BLaER1 (cell line): ENCODE data around the gene BHLHE41.

ENCODE experiments used
- H3K27ac ChIP-seq: shearing (Covaris generic); formaldehyde crosslinking; 2 replicates; pipeline ENCODE4 v1.8.1; 2022
- H3K27me3 ChIP-seq: shearing (Covaris generic); formaldehyde crosslinking; 2 replicates; pipeline ENCODE4 v1.8.1; 2022
- H3K36me3 ChIP-seq: shearing (Covaris generic); formaldehyde crosslinking; 2 replicates; pipeline ENCODE4 v1.8.1; 2022
- H3K4me1 ChIP-seq: shearing (Covaris generic); formaldehyde crosslinking; 2 replicates; pipeline ENCODE4 v1.8.1; 2022
- H3K4me2 ChIP-seq: shearing (Covaris generic); formaldehyde crosslinking; 2 replicates; pipeline ENCODE4 v1.8.1; 2022
- H3K4me3 ChIP-seq: shearing (Covaris generic); formaldehyde crosslinking; 2 replicates; pipeline ENCODE4 v1.8.1; 2022
- H3K9ac ChIP-seq: shearing (Covaris generic); formaldehyde crosslinking; 2 replicates; pipeline ENCODE4 v1.8.1; 2022
- H3K9me3 ChIP-seq: shearing (Covaris generic); formaldehyde crosslinking; 2 replicates; pipeline ENCODE4 v1.8.1; 2022
- H4K20me1 ChIP-seq: shearing (Covaris generic); formaldehyde crosslinking; 2 replicates; pipeline ENCODE4 v1.8.1; 2022
- Cebpa-rat ChIP-seq: shearing (Covaris generic); IDR thresholded peaks from 2 replicates; pipeline ENCODE4 v1.8.1; 2022

The BHLHE41 gene

DNA sequence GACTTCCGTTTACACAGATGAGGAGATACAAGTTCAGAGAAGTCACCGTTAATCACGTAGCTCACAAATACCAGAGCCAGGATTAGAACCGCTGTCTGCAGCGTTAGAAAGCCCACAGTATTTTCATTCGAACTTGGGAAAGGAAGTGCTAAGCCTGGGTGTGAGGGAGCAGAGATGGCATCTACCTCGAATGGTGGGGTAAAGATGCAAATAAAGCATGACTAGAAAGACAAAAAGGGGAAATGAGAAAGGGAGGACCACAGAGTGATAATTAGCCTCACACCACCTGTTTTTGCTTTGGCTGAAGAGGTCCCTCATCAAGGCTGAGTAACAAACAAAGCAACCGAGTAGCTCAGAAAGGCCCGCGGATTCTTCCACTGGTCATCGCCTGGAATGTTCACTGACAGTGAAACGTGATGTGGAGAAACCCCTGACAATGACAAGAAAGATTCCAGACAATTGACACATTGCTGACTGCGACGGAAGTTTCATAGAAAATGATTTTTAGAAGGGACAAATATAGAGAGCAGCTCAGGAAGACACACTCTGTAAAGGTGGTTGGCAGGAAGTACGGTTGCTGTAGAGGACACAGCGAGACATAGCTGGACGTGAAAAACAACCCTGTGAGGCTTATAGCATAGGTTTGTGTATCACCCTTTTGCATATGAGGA is 31.5 kb upstream of the BHLHE41 start:
- Histone ChIP-seq H4K20me1 (no peaks in the 10 kb centered on the region), H3K4me3 (no peak overlapping the region), H3K4me2 (no peak overlapping the region), H3K9me3 (no peaks in the 10 kb centered on the region), H3K4me1 (no peaks in the 10 kb centered on the region), H3K27ac (no peak overlapping the region), H3K27me3 (no peaks in the 10 kb centered on the region), H3K9ac (no peak overlapping the region), H3K36me3 (no peaks in the 10 kb centered on the region)
- no peak for TF ChIP-seq Cebpa-rat

- no peaks in the 10 kb centered on the region for H3K9me3 ChIP-seq
- no peak for TF ChIP-seq Cebpa-rat
- H3K4me1 ChIP-seq = no peaks in the 10 kb centered on the region
- H3K9ac ChIP-seq = no peak overlapping the region
- H3K27ac ChIP-seq = no peak overlapping the region
- no peaks in the 10 kb centered on the region for H4K20me1 ChIP-seq
- no peak overlapping the region for H3K4me2 ChIP-seq
- H3K4me3 ChIP-seq = no peak overlapping the region
- no peaks in the 10 kb centered on the region for H3K36me3 ChIP-seq
- H3K27me3 ChIP-seq = no peaks in the 10 kb centered on the region
Observed at GRCh38 chr12:26153421-26154154, 28.8 kb upstream of the BHLHE41 start.

DNA sequence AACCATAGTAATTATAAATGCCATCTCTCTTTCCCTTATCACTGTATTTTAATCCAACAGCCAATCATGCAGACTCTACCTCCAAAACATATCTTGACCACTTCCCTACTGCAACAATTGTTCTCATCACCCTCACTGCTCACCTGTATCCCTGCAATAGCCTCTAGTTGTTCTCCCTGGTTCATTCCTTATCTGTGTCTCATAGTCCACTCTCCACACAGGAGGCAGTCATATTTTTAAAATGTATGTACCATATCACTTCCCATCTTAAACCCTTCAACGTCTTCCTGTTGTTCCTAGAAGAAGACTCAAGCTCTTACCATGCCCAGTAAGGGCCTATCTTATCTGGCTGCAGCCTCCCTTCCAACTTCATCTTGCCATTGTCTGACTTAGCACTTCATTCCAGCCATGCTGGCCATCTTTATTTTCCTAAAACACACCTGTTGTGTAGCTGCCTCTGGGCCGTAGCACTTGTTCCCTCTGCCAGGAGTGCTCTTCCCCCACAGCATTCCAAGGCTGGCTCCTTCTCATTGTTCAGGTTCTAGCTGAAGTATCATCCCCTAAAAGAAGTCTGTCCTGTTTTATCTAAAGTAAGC is 27.8 kb upstream of the BHLHE41 start:
- H3K4me3 ChIP-seq = no peak overlapping the region
- H3K9ac ChIP-seq = no peak overlapping the region
- H3K27ac ChIP-seq = no peak overlapping the region
- TF ChIP-seq Cebpa-rat = no peak
- no peaks in the 10 kb centered on the region for H3K27me3 ChIP-seq
- H3K4me1 ChIP-seq = no peaks in the 10 kb centered on the region
- H3K9me3 ChIP-seq = no peaks in the 10 kb centered on the region
- H3K36me3 ChIP-seq = no peaks in the 10 kb centered on the region
- no peak overlapping the region for H3K4me2 ChIP-seq
- H4K20me1 ChIP-seq = no peaks in the 10 kb centered on the region

- no peaks in the 10 kb centered on the region for H3K36me3 ChIP-seq
- no peaks in the 10 kb centered on the region for H3K4me1 ChIP-seq
- H3K4me3 ChIP-seq = no peak overlapping the region
- H3K27ac ChIP-seq = no peak overlapping the region
- H4K20me1 ChIP-seq = no peaks in the 10 kb centered on the region
- no peaks in the 10 kb centered on the region for H3K27me3 ChIP-seq
- no peak overlapping the region for H3K4me2 ChIP-seq
- no peaks in the 10 kb centered on the region for H3K9me3 ChIP-seq
- no peak overlapping the region for H3K9ac ChIP-seq
- no peak for TF ChIP-seq Cebpa-rat
Observed at GRCh38 chr12:26150736-26151450, 26.1 kb upstream of the BHLHE41 start.

DNA sequence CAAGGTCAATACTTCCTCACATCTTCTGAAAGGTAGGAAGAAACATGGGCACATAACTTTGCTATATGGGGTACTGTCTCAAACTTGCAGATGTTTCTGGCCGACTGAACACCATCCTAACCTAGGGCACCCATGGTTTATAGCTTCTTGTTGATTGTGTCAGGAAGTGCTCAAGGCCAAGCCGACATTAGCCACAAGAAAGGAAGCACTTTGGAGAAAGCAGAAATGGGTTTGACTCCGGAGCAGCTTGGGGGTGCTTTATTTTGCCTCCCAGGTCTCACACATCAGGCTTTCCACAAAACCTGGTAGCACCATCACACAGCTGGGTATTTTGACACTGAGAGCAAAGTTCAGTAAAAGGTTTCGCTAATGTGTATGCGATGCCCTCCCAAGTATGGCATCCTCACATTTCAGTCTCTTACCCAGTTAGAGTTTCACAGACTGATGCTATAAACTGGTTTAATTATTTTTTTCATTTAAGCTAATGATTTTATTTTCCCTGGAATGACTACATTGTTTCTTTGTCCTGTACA is 25.2 kb upstream of the BHLHE41 start:
- TF ChIP-seq Cebpa-rat = no peak
- H4K20me1 ChIP-seq = no peaks in the 10 kb centered on the region
- H3K9ac ChIP-seq = no peak overlapping the region
- H3K36me3 ChIP-seq = no peaks in the 10 kb centered on the region
- H3K27me3 ChIP-seq = no peaks in the 10 kb centered on the region
- H3K4me2 ChIP-seq = no peak overlapping the region
- H3K9me3 ChIP-seq = no peaks in the 10 kb centered on the region
- H3K27ac ChIP-seq = no peak overlapping the region
- no peaks in the 10 kb centered on the region for H3K4me1 ChIP-seq
- H3K4me3 ChIP-seq = no peak overlapping the region

- H4K20me1 ChIP-seq = no peaks in the 10 kb centered on the region
- no peaks in the 10 kb centered on the region for H3K9me3 ChIP-seq
- no peak overlapping the region for H3K4me2 ChIP-seq
Observed at GRCh38 chr12:26148291-26148690, 23.5 kb upstream of the BHLHE41 start.

DNA sequence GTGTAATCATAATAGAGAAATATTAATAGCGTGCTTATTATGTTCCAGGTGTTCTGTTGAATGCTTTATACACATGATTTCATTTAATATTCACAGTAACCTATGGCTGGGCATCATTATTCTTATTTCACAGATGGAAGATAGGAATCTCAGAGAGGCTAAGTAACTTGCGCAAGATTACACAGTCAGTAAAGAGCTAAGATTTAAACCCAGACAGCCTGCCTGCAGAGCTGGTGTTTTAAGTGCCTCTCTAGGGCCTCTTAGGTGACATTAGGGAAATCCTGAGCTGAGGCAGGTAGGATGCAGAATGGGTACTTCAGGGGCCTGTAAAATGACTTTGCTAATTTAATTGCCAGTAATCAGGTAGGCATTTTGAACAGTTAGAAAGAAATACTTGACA is 18.5 kb upstream of the BHLHE41 start:
- H3K27me3 ChIP-seq = no peaks in the 10 kb centered on the region
- no peak overlapping the region for H3K9ac ChIP-seq
- H3K27ac ChIP-seq = no peak overlapping the region
- no peaks in the 10 kb centered on the region for H4K20me1 ChIP-seq
- no peaks in the 10 kb centered on the region for H3K36me3 ChIP-seq
- H3K9me3 ChIP-seq = no peaks in the 10 kb centered on the region
- no peak overlapping the region for H3K4me3 ChIP-seq
- no peaks in the 10 kb centered on the region for H3K4me1 ChIP-seq
- no peak for TF ChIP-seq Cebpa-rat
- no peak overlapping the region for H3K4me2 ChIP-seq

More at GRCh38 chr12:26148291-26148690, 23.5 kb upstream of the BHLHE41 start:
- no peak for TF ChIP-seq Cebpa-rat
- Histone ChIP-seq H3K27ac (no peak overlapping the region), H3K4me3 (no peak overlapping the region), H3K36me3 (no peaks in the 10 kb centered on the region), H3K27me3 (no peaks in the 10 kb centered on the region), H3K9ac (no peak overlapping the region), H3K4me1 (no peaks in the 10 kb centered on the region)

DNA sequence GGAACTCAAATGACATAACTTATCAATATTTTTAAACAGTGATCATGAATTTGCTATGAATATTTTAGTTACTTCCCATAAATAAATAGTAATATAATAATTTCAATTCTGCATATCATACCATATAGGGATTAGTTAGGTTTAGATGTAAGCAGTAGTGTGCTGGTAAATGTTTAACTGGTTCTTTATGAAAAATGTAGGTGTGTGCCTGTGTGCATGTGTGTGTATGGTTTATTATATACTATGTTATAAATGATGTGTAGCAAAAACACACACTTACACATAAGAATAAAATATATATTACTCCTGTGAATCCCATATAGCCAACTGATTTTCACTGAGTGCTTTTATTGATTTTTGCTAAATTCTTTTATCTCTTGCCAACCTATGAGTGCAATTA is 14.0 kb upstream of the BHLHE41 start:
- H3K27ac ChIP-seq = no peak overlapping the region
- H3K36me3 ChIP-seq = no peaks in the 10 kb centered on the region
- no peaks in the 10 kb centered on the region for H3K9me3 ChIP-seq
- H4K20me1 ChIP-seq = no peaks in the 10 kb centered on the region
- no peak for TF ChIP-seq Cebpa-rat
- H3K4me2 ChIP-seq = no peak overlapping the region
- H3K4me1 ChIP-seq = no peaks in the 10 kb centered on the region
- H3K27me3 ChIP-seq = no peaks in the 10 kb centered on the region
- H3K4me3 ChIP-seq = no peak overlapping the region
- H3K9ac ChIP-seq = no peak overlapping the region

DNA sequence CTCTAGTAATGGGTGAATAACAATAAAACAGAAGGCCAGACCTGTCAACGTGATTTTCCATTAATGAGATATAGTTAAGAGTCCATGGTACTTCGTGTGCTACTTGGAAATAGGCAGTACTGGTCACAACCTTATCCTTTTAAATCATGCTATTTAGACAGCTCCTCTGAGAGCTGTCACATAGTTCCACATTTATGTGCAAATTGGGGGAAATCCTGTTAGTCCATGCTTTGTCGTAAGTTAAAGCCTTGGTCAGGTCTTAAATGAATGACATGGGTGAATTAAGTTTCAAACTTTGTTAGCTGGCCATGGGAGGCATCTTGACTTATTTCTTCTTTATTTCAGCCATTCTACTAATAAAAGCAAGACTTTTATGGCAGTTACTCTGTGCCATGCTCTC is 11.9 kb upstream of the BHLHE41 start:
- H3K9ac ChIP-seq = no peak overlapping the region
- no peak overlapping the region for H3K27ac ChIP-seq
- no peak overlapping the region for H3K4me2 ChIP-seq
- no peaks in the 10 kb centered on the region for H3K9me3 ChIP-seq
- H3K4me1 ChIP-seq = no peaks in the 10 kb centered on the region
- H3K27me3 ChIP-seq = 0 out of 2 replicates have a peak, but pooled peaks cover 2% of the 10 kb centered on the region
- TF ChIP-seq Cebpa-rat = no peak
- H3K36me3 ChIP-seq = no peaks in the 10 kb centered on the region
- no peak overlapping the region for H3K4me3 ChIP-seq
- H4K20me1 ChIP-seq = no peaks in the 10 kb centered on the region
